LNCAP (cell line): ENCODE results near the gene CRY1.

ENCODE experiments used
- TF ChIP-seq, protein P1 (sequence below): fragments of 450-650 bp; IDR thresholded peaks from 2 replicates; pipeline ENCODE4 v1.5.1; 2017; ENCODE audit warnings: mild to moderate bottlenecking

The CRY1 gene

DNA sequence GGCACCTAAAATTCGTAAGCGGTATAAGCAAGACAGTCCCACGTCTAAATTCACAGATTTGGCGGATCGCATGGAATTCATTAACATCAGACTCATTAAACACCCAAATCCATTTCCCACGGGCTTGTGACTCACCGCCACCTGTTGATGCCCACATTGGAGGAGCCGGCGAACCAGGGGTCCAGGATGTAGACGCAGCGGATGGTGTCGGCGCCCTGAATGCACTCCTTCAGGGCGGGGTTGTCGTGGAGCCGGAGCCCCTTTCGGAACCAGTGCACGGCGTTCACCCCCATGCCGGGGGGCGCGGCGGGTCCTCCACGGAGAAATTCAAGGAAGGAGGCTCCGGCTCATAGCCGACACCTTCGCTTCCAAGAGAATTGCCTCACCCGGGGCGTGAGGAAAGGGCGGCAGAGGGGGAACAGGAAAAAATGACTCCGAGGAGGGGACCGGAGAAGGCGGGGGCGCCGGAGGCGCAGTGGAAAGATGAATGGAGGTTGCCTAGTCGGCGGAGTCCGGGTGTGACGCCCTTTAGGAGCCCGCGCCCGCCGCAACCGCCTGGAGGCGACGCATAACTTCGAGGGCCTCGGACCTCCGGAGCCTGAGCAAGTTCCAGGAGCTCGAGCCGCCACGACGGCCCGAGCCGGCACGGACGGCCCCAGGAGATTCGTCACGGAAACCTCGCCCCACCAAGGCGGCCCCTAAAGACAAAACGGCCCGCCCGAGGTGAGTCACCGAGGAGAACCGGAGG, 506 bp downstream of the CRY1 start:
- TF ChIP-seq, protein P1, sequence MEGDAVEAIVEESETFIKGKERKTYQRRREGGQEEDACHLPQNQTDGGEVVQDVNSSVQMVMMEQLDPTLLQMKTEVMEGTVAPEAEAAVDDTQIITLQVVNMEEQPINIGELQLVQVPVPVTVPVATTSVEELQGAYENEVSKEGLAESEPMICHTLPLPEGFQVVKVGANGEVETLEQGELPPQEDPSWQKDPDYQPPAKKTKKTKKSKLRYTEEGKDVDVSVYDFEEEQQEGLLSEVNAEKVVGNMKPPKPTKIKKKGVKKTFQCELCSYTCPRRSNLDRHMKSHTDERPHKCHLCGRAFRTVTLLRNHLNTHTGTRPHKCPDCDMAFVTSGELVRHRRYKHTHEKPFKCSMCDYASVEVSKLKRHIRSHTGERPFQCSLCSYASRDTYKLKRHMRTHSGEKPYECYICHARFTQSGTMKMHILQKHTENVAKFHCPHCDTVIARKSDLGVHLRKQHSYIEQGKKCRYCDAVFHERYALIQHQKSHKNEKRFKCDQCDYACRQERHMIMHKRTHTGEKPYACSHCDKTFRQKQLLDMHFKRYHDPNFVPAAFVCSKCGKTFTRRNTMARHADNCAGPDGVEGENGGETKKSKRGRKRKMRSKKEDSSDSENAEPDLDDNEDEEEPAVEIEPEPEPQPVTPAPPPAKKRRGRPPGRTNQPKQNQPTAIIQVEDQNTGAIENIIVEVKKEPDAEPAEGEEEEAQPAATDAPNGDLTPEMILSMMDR = no peak

DNA sequence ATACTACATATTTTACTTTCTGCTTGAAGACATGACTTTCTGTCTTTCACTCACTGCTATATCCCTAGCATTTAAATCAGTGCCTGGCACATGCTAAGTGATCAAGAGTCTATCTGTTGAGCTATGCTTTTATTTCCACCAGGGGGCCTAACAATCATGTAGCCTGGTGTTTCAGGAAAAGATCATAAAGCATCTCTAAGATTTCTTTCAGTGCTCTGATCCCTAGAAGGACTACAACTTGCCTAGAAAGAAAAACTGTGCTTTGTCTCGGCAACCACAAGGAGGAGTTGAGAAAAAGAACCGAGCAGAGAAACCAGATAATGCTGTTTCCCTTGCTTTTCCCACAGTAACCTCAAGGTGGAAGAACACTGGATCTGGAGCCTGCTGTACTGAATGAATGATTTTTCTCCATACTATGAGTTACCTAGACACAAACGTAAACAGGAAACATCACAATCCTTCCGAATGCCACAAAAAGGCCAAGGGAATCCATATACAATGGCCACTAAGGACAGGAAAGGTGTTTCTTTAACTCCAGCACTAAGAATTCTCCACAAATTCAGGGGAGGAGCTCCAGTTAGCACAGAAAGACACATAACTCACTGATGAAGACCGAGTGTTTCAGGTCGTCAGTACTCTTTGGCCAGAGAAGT, 1.2 kb downstream of the CRY1 start:
- TF ChIP-seq, protein P1 = peak; percentile 81

DNA sequence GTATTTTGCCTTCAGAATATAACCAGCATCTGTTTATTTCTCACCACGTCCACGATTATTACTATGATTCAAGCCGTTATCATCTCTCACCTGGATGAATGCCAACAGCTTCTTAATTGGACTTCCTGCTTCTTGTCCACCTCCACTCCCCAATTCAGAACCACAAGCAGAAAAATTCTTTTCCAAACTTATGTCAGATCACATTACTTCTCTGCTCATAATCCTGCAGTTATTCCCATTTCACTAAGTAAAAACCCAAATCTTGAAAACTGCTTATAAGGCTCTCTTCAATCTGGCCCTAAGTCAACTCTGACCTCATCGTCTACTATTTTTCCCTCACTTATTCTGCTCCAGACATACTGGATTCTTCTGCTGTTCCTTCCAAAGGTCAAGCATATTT, 2.0 kb downstream of the CRY1 start:
- TF ChIP-seq, protein P1 = no peak

DNA sequence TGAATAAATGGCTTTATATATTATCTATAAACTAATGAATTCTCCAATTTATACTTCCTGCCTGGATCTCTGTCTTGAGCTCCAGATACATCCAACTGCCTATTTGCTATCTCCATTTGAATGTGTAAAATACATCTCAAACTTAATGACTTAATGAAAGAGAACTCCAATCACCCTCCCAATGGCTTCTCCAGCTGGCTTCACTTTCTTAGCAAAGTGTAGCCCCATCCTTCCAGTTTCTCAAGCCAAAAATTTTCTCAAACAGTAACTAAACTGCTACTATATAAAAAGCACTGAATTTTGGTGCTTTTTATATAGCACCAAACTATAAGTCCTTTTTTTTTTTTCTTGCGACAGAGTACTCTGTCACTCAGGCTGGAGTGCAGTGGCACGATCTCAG, 2.6 kb downstream of the CRY1 start:
- TF ChIP-seq, protein P1 = no peak

DNA sequence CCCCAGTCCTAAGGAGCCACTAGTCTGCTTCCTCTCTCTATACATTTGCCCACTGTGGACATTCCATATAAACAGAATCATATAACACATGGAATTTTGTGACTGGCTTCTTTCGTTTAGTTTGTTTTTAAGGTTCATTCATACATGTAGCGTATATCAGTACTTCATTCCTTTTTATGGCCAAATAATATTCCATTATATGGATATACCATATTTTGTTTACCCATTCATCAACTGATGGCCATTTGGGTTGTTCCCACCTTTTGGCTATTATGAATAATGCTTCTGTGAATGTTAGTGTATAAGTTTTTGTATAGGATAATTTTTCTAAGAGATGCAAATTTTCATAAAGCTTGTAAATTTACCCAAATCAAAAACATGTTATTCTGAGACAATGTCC, 4.4 kb downstream of the CRY1 start:
- TF ChIP-seq, protein P1 = no peak

DNA sequence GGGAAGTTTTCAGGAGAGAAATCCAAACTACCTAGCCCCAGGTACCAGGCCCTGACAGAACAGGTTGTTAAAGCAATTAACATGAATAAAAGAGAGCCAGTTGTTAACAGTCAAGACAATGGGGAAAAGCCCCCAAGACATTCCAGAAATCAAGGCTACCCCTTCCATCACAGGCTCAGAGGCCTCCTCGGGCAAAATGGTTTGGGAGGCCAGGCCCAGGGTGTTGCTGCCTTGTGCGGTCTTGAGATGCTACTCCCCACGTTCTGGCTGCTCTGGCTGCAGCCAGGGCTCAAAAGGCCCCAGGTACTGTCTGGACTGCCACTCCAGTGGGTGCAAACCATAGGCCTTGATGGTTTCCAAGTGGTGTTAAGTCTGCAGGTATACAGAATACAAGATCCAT, 7.0 kb downstream of the CRY1 start:
- TF ChIP-seq, protein P1 = no peak

DNA sequence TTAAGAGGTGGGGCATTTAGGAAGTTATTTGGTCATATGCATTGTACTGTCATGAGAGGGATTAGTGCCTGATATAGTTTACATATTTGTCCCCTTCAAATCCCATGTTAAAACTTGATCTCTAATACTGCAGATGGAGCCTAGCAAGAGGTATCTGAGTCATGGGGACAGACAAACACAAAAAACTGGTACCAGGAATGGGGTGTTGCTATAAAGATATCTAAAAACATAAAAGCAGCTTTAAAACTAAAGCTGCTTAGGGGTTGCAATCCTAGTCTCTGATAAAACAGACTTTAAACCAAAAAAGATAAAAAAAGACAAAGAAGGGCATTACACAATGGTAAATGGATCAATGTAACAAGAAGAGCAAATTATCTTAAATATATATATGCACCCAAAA, 11.6 kb downstream of the CRY1 start:
- TF ChIP-seq, protein P1 = no peak
